DMS 273 (cell line): ENCODE data around the gene TYSND1.
A peak's percentile ranks its signal among the peaks of the same experiment; 100 is the strongest.
"Not testable (repeated sequence)": the region's sequence is repeated elsewhere in the genome, so short reads cannot be mapped to it uniquely, and the experiment has no call there.

ENCODE experiments used
- DNase-seq: peaks from one replicate; lab custom pipeline; 2025; ENCODE audit not compliant: unreplicated experiment; lab: John Stamatoyannopoulos, UW

Gene TYSND1, protein sequence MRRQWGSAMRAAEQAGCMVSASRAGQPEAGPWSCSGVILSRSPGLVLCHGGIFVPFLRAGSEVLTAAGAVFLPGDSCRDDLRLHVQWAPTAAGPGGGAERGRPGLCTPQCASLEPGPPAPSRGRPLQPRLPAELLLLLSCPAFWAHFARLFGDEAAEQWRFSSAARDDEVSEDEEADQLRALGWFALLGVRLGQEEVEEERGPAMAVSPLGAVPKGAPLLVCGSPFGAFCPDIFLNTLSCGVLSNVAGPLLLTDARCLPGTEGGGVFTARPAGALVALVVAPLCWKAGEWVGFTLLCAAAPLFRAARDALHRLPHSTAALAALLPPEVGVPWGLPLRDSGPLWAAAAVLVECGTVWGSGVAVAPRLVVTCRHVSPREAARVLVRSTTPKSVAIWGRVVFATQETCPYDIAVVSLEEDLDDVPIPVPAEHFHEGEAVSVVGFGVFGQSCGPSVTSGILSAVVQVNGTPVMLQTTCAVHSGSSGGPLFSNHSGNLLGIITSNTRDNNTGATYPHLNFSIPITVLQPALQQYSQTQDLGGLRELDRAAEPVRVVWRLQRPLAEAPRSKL

DNA sequence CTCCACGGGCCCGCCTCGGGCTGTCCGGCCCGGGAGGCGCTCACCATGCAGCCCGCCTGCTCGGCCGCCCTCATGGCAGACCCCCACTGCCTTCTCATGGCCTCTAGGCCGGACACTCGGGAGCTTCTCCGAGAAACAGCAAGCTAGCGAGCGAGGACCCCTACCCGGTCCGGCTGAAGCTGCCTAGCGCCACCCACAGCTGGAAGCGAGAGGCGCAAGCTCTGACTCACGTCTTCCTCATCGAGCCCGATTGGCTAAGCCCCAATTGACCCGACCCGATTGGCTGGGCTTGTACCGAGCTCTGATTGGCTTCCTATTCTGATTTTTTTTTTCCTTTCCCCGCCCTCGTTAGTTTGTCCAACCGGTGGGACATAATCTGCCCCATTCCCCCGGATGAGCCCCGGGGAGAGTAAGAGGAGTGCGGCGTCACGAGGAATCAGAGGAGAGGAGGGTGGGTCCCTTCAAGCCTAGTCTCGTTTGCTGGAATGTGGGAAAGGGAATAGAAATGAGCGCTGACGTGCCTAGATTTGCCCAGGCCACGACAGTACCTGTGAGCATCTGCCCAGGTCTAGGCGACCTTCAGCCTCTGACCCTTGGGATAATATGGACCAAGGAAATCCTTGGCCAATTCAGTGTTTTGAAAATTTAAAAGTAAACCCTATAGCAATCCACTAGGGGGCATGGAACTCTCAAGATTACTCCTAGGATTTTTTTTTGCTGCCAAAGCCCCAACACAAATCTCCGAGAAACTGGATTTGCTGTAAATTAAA is at the start of gene TYSND1:
TYSND1 (minus strand) TSS at position 212 of the 770 bp plus-strand sequence; CDS start at position 98, 114 bp downstream.
- DNase-seq = peak; percentile 99

DNA sequence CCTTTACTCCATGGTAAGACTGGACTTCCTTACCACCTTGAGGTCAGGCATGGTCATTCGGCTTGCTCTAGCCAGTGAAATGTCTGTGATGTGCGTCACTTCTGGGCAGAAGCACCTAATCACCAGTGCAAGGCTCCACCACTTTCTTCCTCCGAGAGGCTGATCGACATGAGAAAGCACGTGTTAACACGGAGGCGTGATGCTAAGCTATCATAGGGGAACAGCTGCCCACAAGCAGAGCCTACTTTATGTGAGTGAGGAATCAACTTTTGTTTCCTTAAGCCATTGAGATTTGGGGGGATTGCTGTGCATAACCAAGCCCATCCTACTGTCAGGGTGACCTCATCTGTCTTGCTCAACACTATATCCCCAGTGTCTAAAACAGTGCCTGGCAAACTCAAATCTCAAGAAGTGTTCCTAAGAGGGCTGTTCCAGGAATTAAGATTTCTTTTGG is 46.9 kb upstream of the TYSND1 start:
- DNase-seq = no peak

DNA sequence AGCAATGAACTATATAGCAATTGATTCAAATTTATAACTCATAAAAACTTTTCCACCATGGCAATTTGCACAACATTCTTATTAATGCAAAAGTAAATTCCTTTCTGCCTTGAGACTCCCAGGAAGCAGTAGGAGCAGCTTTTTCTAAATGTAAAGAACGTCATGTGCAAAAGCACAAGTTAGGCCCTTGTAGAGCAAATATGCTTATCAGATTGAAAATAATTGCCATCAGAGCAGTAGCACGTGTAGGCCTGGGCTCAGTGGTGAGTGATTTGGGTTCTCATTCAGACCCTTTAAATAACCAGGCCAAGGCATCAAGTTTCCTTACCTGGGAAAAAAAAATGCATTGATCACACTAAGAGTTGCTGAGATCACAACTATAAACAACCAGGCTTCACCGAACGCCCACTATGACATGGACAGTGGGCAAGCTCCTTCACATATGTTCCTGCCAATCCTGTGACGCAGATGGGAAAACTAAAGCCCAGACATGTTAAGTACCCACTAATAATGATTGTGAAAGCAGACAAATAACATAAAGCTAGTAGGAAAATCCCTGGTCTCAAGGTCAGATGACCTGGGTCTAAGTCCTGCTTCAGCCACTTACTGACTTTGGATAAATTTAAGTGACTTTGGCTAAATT is 45.9 kb upstream of the TYSND1 start:
- peak; percentile 18 for DNase-seq

DNA sequence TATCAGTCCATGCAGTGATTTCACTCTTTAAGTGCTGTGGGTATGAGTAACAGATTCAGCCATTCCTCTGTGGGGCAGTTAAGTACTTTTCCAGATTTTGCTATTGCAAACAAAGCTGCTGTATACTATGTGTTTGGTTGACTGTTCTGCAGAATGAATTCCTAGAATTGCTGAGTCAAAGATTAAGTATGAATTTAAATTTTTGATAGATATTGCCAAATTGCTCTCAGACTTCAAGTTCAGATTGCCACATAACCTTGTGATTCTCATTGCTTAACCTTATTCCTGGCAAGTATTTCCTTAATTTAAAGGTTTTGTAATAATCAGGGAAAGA is 45.4 kb upstream of the TYSND1 start:
- DNase-seq = peak; percentile 43

DNA sequence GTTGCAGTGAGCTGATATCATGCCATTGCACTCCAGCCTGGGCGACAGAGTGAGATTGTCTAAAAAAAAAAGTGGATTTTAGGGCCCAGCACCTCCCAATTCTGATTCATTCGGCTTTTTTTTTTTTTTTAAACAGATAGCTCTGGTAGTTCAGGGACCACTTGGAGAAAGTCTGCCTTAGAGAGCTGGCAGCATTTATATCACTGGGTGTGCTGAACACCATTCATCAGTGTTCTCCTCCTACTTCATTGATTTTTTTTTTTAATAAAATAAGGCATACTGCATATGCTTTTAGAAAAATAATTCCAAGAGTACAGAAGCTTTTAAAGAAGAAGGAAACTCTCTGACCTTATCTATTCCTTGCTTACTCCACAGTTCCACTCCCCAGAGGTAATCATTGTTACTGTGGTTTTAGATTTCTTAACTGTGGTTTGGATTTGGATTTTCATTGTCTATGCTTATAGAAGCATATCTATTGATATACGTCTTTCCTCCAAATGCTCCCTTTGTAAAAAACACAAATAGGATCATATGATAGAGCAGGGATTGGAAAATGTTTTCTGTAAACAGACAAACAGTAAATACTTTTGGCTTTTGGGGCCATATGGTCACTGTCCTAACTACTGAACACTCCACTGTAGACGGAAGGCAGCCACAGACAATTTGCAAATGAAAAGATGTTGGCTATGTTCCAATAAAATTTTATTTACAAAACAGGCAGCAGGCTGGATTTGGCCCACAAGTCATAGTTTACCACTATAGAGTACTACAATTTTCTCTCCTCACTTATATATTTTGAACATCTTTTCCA is 44.9 kb upstream of the TYSND1 start:
- DNase-seq = peak; percentile 43

DNA sequence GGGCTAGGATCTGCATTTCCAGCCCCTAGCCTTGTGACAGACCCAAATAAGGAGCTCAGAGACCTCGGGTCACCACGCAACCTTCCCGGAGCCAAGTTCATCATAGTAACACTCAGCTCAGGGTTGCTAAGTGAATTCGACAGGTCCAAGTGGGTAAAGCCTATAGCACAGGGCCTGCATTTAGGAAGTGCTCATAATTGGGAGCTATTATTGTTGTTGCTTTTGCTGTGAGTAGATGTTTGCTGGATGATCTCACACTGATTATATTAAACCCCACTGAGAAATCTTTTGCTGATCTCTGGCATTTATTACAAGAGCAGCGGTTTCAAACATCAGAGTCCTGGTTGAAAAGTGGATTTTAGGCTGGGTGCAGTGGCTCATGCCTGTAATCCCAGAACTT is 44.1 kb upstream of the TYSND1 start:
- peak; percentile 14 for DNase-seq

DNA sequence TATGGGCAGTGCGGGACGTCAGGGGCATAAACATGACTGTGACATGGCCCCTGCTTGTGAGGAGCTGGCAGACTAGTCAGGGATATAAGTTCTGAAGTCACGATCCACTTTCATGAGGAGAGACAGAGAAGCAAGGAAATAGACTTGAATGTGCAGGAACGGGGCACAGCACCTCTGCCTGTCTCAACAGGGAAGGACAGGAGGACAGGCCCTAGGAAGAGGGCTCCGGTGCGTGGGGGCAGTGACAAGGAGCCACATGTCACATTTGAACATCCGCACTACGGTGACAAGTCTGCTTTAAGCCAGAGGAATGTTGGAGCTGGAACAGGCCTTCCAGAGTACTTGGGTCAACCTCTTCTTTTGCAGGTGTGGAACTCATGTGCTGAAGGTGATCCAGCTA is 43.6 kb upstream of the TYSND1 start:
- DNase-seq = no peak

DNA sequence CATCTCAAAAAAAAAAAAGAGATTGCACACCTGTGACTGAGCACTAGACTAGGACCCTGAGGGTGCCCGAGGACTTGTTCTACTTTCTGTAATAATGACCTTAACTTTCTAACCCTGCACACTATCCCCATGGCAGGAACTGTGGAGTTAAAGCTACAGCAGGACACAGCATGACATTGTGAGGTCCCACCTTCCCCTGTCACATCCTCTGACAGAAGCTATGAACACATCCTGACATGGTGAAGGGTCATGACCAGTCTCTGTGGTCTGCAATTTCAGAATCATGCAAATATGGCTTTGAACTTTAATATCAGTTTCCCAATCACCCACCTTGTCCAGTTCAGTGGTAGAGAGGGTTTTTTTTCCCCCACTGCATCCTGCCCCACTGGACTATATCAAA is 42.3 kb upstream of the TYSND1 start:
- no peak for DNase-seq

DNA sequence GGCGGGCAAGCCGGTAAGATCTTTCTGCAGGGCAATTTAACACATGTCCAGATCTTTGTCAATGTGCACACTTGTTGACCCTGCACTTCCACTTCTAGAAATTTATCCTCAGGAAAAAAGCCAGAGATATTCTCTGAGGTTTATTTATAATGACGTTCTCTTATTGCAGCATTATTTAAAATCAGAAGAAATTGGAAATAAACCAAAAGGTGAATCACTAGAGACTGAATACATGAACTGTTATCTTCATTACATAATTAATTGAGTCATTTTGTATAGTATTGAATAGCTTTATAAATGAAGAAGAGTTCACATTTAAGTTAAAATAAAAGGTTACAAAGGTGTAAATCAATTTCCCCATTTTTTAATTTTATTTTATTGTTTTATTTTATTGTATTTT is 40.1 kb upstream of the TYSND1 start:
- DNase-seq = no peak

DNA sequence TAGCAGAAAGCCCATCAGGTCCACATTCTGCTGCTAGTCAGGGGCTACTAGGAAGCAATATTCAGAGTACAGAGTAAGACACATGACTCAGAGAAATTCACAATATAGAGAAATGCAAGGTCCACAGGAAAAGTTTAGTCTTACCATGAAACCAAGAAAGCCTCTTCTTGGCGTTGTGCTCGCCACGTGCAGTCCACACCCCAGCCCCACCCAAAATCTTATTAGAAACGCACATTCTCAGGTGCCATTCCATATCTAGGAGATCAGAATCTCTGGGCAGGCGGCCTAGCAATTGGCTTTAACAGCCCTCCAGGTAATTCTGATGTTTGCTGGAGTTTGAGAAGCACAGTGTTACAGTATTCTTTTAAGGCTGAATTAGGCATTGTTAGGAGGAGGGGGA is 39.6 kb upstream of the TYSND1 start:
- DNase-seq = no peak

DNA sequence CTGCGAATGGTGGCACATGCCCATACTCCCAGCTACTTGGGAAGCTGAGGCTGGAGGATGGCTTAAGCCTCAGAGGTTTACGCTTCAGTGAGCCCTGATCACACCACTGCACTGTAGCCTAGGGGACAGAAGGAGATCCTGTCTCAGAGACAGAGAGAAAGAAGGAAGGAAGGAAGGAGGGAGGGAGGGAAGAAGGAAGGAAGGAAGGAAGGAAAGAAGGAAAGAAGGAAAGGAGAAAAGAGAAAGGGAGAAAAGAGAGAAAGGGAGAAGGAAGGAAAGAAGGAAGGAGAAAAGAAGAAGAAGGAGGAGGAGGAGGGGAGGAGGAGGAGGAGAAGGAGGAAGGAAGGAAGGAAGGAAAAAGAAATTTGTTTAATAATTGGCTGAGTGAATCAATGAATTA is 36.8 kb upstream of the TYSND1 start:
- DNase-seq = no peak

DNA sequence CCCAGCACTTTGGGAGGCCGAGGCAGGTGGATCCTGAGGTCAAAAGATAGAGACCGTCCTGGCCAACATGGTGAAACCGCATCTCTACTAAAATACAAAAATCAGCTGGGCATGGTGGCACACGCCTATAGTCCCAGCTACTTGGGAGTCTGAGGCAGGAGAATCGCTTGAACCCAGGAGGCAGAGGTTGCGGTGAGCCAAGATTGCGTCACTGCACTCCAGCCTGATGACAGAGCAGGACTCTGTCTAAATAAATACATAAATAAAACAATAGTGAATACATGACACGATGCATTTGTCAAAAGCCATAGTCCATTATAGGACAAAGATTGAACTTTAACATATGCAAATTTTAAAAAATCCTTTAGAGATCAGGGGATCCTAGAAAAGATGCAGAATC is 32.7 kb upstream of the TYSND1 start:
- DNase-seq = not testable (repeated sequence)

DNA sequence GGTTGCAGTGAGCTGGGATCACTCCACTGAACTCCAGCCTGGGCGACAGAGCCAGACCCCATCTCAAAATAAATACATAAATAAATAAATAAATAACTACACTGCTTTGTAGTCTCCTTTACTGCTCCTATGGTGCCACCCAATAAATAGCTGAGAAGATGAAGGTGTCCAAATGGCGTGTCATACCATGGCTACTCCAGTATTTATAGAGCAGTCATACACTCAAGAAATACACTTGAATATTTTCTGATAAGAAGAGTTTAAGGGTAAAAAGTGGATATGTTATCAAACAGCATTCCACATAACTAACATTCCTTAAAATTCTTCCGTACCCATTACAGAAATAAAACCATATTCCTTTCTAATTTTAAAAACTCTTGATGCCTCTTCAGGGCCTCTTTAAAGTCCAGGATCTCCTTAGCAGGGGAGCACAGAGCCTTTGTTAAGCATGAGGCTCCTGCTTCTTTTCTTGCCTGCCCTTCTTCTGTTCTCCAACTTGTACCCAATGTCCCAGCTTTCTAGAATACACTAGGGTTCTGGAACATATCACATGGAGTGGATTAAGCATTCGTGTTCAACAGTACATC is 31.7 kb upstream of the TYSND1 start:
- DNase-seq = no peak

DNA sequence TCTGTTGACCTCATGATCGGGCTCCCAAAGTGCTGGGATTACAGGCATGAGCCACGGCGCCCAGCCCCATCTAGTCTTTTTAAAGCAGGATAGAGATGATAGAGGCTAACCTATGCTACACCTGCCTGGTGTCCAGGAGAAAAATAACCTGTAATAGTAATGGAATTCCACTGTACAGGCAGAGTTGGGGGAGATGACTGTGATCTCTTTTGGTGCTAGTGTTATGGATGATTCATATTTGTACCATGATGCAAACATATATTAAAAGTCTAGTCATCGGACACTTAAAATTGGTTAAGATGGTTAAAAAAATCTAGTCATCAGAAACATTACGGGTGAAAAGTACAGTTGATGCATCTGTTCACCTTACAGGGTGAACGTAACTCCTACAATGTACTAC is 29.9 kb upstream of the TYSND1 start:
- no peak for DNase-seq

DNA sequence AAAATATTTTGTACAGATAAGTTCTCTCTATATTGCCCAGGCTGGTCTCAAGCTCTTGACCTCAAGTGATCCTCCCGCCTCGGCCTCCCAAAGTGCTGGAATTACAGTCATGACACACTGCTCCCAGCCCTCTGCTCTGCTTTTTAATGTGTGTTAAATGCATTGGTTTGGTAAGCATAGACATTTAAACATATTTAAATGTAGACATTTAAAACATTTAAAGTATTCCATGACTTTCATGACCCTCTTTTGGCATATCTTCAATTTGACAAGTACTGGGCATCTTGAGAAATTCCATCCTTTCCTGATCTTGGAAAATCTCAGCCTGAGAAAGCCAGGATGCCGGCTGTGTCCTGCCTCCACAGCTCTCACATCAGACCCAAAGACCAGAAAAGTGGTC is 29.0 kb upstream of the TYSND1 start:
- DNase-seq = no peak

DNA sequence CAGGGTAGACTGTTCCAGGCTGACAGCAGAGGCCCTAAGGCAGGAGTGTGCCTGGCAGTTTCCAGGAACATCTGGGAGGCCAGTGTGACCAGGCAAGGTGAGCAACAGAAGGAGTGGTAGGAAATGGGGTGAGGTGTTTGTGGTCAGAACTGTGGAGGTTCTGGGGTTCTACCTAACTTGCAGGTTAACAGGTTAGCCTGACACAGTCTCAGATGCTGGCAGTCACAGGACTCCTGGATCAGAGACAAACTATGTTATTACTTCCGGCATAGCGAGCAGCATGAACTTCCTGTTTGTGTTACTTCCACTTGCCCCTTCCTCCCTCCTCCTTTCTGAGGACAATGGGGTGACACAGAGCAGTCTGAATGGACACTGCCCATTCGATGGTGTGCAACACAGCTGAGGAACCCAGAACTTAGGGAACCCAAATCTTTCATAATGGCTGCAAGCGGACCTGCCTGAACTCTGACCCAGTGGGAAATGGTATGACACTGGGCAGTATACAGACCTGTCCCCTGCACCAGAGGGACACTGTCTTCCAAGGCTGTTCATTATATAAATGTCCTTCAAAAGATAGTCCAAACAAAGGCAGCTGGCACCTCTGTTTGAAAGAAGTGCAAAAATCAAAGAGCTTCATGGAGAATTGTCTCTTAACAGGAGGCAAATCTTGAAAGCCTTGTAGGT is 27.7 kb upstream of the TYSND1 start:
- no peak for DNase-seq

DNA sequence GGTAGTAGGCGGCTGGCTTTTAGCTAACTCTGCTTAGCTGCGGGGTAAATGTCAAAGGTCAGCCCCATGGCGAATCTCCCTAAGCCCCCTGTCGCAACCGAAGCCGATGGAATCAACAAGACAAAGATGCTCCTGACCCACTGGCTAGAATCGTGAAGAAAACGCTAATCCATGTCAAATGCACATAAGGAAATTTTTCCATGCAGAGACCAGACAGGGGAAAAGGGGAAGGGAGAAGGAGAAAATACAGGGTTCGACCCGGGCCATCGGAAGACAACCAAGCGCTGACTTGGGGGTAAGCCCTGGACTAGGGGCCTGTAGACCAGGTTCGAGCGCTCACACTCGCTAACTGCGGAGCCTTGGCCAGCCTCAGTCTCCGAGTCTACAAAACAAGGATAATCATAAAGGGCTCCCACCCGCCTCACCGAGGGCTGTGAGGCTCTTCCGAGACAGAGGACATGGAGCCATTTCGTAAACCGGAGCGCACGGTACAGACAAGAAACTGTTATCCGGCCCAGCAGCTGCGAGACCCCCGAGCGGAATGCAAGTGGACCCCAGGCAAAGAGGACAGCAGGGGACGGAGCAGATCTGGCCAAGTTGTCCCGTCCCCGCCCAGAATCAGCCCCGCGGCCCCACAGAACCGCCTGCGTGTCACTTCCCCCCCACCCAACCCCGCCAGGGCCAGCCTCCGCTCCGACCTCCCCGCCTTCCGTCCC is 23.3 kb upstream of the TYSND1 start:
- peak; percentile 24 for DNase-seq

DNA sequence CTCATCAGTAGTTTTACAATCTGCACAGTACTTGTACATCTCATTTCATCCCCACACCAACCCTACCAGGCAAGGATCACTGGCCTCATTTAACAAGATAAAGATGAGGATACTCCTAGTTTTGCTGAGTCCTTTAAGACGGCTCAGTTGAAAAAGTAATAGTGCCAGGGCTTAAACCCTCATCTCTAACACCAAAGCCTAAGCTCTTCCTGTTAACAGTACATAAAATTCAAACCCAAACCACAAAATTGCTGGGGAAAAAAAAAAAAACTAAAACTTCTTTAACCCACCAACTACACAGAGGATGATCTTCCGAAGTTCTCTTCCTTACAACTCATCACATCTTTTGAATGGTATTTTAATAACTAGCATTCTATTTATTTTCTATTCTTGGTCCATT is 22.5 kb upstream of the TYSND1 start:
- DNase-seq = no peak

DNA sequence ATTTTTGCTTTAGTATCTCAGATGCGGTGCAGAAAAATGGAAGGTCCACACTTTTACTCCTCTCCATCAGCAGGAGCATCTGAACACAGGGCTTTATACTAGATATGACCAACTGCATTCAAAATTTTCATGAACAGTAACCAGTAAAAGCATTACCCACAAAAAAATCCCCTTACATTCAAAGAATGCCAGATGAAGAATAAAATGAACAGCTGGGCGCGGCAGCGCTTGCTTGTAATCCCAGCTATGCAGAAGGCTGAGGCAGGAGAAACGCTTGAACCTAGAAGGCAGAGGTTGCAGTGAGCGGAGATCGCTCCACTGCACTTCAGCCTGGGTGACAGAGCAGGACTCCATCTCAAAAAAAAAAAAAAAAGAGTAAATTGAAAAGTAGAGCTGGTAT is 20.7 kb upstream of the TYSND1 start:
- DNase-seq = no peak
